Limb (tissue), 2 donors: Measurements from ENCODE around the gene ABI3.

Experiments used
- DNase-seq, 2 donors: peaks; one replicate each; pipeline ENCODE4 v3.0.0-alpha.2; 2016; ENCODE audit errors: extremely low spot score in 2 of 2

ABI3 gene

GRCh38 chr17:49197346-49197998, 13.0 kb upstream of the ABI3 start:
- no peak for DNase-seq

GRCh38 chr17:49198211-49198610, 12.3 kb upstream of the ABI3 start:
- no peak for DNase-seq

GRCh38 chr17:49200423-49201083, 10.0 kb upstream of the ABI3 start:
- no peak for DNase-seq

- no peak for DNase-seq
These were observed 9.0 kb upstream of the ABI3 start for GRCh38 chr17:49201481-49201927.

GRCh38 chr17:49203796-49204195, 6.7 kb upstream of the ABI3 start:
- DNase-seq = no peak

GRCh38 chr17:49204516-49204915, 6.0 kb upstream of the ABI3 start:
- no peak for DNase-seq

GRCh38 chr17:49209061-49209571, 1.4 kb upstream of the ABI3 start:
- no peak for DNase-seq

GRCh38 chr17:49213399-49213798, 2.9 kb downstream of the ABI3 start:
- no peak for DNase-seq

- DNase-seq = no peak
These were observed 3.3 kb downstream of the ABI3 start for GRCh38 chr17:49213847-49214246.

- no peak for DNase-seq
These were observed 4.3 kb downstream of the ABI3 start for GRCh38 chr17:49214676-49215360.

- no peak for DNase-seq
These were observed 6.0 kb downstream of the ABI3 start for GRCh38 chr17:49216482-49216881.

GRCh38 chr17:49216953-49217650, 6.6 kb downstream of the ABI3 start:
- DNase-seq = no peak

- no peak for DNase-seq
These were observed 7.3 kb downstream of the ABI3 start for GRCh38 chr17:49217651-49218413.

- DNase-seq = no peak
These were observed 8.7 kb downstream of the ABI3 start for GRCh38 chr17:49218941-49219913.

- DNase-seq = no peak
These were observed 9.5 kb downstream of the ABI3 start for GRCh38 chr17:49219987-49220386.

- no peak for DNase-seq
These were observed 12.6 kb downstream of the ABI3 start for GRCh38 chr17:49223168-49223516.

GRCh38 chr17:49223517-49224197, 13.2 kb downstream of the ABI3 start:
- peak in 1 of 2 donors; percentile 83 for DNase-seq

GRCh38 chr17:49224198-49224996, 13.9 kb downstream of the ABI3 start:
- no peak for DNase-seq

- DNase-seq = no peak
These were observed 14.5 kb downstream of the ABI3 start for GRCh38 chr17:49224997-49225337.
